CD1c-positive myeloid dendritic cell (primary cell): ENCODE data around the gene CYB561D2.
"Not testable (repeated sequence)": the region's sequence is repeated elsewhere in the genome, so short reads cannot be mapped to it uniquely, and the experiment has no call there.

Experiments
- DNase-seq: peaks from one replicate; pipeline ENCODE4 v3.0.0-alpha.2; 2016; ENCODE audit errors: extremely low spot score

The CYB561D2 gene

GRCh38 chr3:50350527-50351322, at the start of gene CYB561D2, which contains the start of gene NPRL2:
CYB561D2 (plus strand) TSS chr3:50350862; CDS start chr3:50351434, 572 bp downstream.
NPRL2 (minus strand) TSS chr3:50350775; CDS start chr3:50350652, 123 bp downstream.
- peak; percentile 99 for DNase-seq

- DNase-seq = no peak
Measured at GRCh38 chr3:50302095-50303012, 48.3 kb upstream of the CYB561D2 start.

- no peak for DNase-seq
Measured at GRCh38 chr3:50303013-50303815, 47.4 kb upstream of the CYB561D2 start, which contains the start of gene HYAL1. HYAL1 (minus strand) TSS chr3:50303574; CDS start chr3:50302956, 618 bp downstream.

GRCh38 chr3:50304601-50305000, 46.1 kb upstream of the CYB561D2 start:
- DNase-seq = no peak

- not testable (repeated sequence) for DNase-seq
Measured at GRCh38 chr3:50312041-50312440, 38.6 kb upstream of the CYB561D2 start.

- DNase-seq = no peak
Measured at GRCh38 chr3:50314342-50314741, 36.3 kb upstream of the CYB561D2 start.

- no peak for DNase-seq
Measured at GRCh38 chr3:50314816-50315215, 35.8 kb upstream of the CYB561D2 start.

GRCh38 chr3:50316657-50317242, 33.9 kb upstream of the CYB561D2 start:
- DNase-seq = no peak

- no peak for DNase-seq
Measured at GRCh38 chr3:50317300-50317699, 33.4 kb upstream of the CYB561D2 start.

GRCh38 chr3:50318163-50318562, 32.5 kb upstream of the CYB561D2 start:
- DNase-seq = no peak

- DNase-seq = peak; percentile 51
Measured at GRCh38 chr3:50318615-50319014, 32.0 kb upstream of the CYB561D2 start.

- DNase-seq = no peak
Measured at GRCh38 chr3:50319181-50319893, 31.3 kb upstream of the CYB561D2 start.

- no peak for DNase-seq
Measured at GRCh38 chr3:50319894-50320625, 30.6 kb upstream of the CYB561D2 start.

GRCh38 chr3:50320853-50321335, 29.8 kb upstream of the CYB561D2 start:
- DNase-seq = peak; percentile 74

- peak; percentile 87 for DNase-seq
Measured at GRCh38 chr3:50321336-50322114, 29.1 kb upstream of the CYB561D2 start.

GRCh38 chr3:50322115-50322385, 28.6 kb upstream of the CYB561D2 start:
- no peak for DNase-seq

GRCh38 chr3:50322386-50323091, 28.1 kb upstream of the CYB561D2 start, which contains the start of gene HYAL2:
HYAL2 (minus strand) TSS chr3:50322745; CDS start chr3:50320489, 2,256 bp downstream.
- no peak for DNase-seq

GRCh38 chr3:50323092-50323600, 27.5 kb upstream of the CYB561D2 start:
- peak; percentile 55 for DNase-seq
